OCI-LY1 (cell line): ENCODE data around the gene CTNNA3.

Experiments used
- H2AFZ ChIP-seq: fragments of 200-600 bp; sonication (generic), shearing (Covaris generic); 2 replicates; pipeline ENCODE4 v1.6.0; 2014; ENCODE audit warnings: antibody characterized with exemption, mild to moderate bottlenecking, low read length
- H3F3A ChIP-seq: fragments of 200-600 bp; sonication (generic), shearing (Covaris generic); 2 replicates; pipeline ENCODE4 v1.6.0; 2014; ENCODE audit warnings: mild to moderate bottlenecking, antibody characterized with exemption, low read length, moderate library complexity; ENCODE audit not compliant: insufficient read depth
- H3K27ac ChIP-seq: fragments of 200-600 bp; sonication (generic); 2 replicates; pipeline ENCODE4 v1.5.1; 2014; ENCODE audit warnings: low read length, mixed run types, mild to moderate bottlenecking, low read depth; ENCODE audit not compliant: poor library complexity, severe bottlenecking
- H3K27me3 ChIP-seq: fragments of 200-600 bp; sonication (generic); 2 replicates; pipeline ENCODE4 v1.6.0; 2014; ENCODE audit warnings: antibody characterized with exemption, mild to moderate bottlenecking, low read length, moderate library complexity; ENCODE audit not compliant: insufficient read depth
- H3K36me3 ChIP-seq: fragments of 200-600 bp; sonication (generic); 2 replicates; pipeline ENCODE4 v1.6.1; 2014; ENCODE audit warnings: mild to moderate bottlenecking, antibody characterized with exemption, low read length, moderate library complexity, mixed read lengths; ENCODE audit not compliant: insufficient read depth
- H3K4me1 ChIP-seq: fragments of 200-600 bp; sonication (generic); 2 replicates; pipeline ENCODE4 v1.5.1; 2014; ENCODE audit warnings: mild to moderate bottlenecking, low read length, moderate library complexity; ENCODE audit not compliant: insufficient read depth, severe bottlenecking
- H3K4me2 ChIP-seq: fragments of 200-600 bp; sonication (generic), shearing (Covaris generic); 2 replicates; pipeline ENCODE4 v1.6.1; 2014; ENCODE audit warnings: low read length
- H3K4me3 ChIP-seq: fragments of 200-600 bp; sonication (generic); 2 replicates; pipeline ENCODE4 v1.5.1; 2014; ENCODE audit warnings: low read length, low read depth, mild to moderate bottlenecking, mixed read lengths; ENCODE audit not compliant: poor library complexity, severe bottlenecking
- H3K79me2 ChIP-seq: fragments of 200-600 bp; shearing (Covaris generic); 2 replicates; pipeline ENCODE4 v1.6.1; 2016; ENCODE audit warnings: mixed run types, low read length, mixed read lengths; ENCODE audit not compliant: insufficient read depth
- H3K9ac ChIP-seq: fragments of 200-600 bp; sonication (generic), shearing (Covaris generic); 2 replicates; pipeline ENCODE4 v1.6.1; 2014; ENCODE audit warnings: mild to moderate bottlenecking, low read length, mixed read lengths
- H3K9me2 ChIP-seq: fragments of 200-600 bp; sonication (generic), shearing (Covaris generic); 2 replicates; pipeline ENCODE4 v1.6.1; 2014; ENCODE audit warnings: low read depth, mild to moderate bottlenecking, low read length, mixed read lengths
- H3K9me3 ChIP-seq: fragments of 200-600 bp; shearing (Covaris generic); 2 replicates; pipeline ENCODE4 v1.6.1; 2014; ENCODE audit warnings: low read length, mixed read lengths
- H4K20me1 ChIP-seq: fragments of 200-600 bp; sonication (generic), shearing (Covaris generic); 2 replicates; pipeline ENCODE4 v1.6.0; 2016; ENCODE audit warnings: mild to moderate bottlenecking, low read length; ENCODE audit not compliant: insufficient read depth
- CTCF ChIP-seq: fragments of 200-600 bp; sonication (generic), shearing (Covaris generic); IDR thresholded peaks from 2 replicates; pipeline ENCODE4 v1.5.1; 2017; ENCODE audit warnings: mild to moderate bottlenecking, antibody characterized with exemption, low read length, moderate library complexity, mixed read lengths
- EZH2 ChIP-seq: fragments of 200-600 bp; sonication (generic), shearing (Covaris generic); IDR thresholded peaks from 2 replicates; pipeline ENCODE4 v1.8.0; 2017; ENCODE audit warnings: borderline replicate concordance, mixed run types, mild to moderate bottlenecking, antibody characterized with exemption, low read length, moderate library complexity, mixed read lengths

CTNNA3 gene

GRCh38 chr10:66917104-66917503 is 778.9 kb downstream of the CTNNA3 start:
- Histone ChIP-seq H3K9me2 (no peaks in the 10 kb centered on the region), H3K4me1 (no peaks in the 10 kb centered on the region), H3F3A (no peaks in the 10 kb centered on the region), H3K4me2 (no peak overlapping the region), H3K27ac (no peak overlapping the region), H3K79me2 (no peaks in the 10 kb centered on the region), H4K20me1 (no peaks in the 10 kb centered on the region), H3K9me3 (no peaks in the 10 kb centered on the region), H3K9ac (no peak overlapping the region), H3K4me3 (no peak overlapping the region), H3K36me3 (no peaks in the 10 kb centered on the region), H2AFZ (no peak overlapping the region), H3K27me3 (no peaks in the 10 kb centered on the region)
- TF ChIP-seq EZH2 (no peak), CTCF (no peak)

DNA sequence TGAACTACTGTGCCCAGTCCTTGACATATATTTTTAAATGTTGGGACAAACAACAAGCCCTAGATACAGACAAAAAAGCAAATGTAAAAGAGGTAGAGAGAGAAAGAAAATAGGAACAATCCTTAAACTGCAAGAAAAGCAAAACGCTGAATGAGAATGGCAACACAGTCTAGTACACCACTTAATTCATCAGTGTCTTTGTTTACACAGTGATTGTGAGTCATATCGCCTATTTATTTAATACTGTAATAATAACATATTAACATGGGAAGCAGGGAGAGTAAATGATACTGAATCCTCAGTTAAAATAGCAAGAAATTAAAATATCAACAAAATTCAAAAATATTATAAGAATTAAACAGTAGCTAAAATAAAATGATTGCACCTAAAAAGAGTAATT is 780.0 kb downstream of the CTNNA3 start:
- no peaks in the 10 kb centered on the region for H4K20me1 ChIP-seq
- H3K79me2 ChIP-seq: no peaks in the 10 kb centered on the region
- H3K27ac ChIP-seq: no peak overlapping the region
- no peaks in the 10 kb centered on the region for H3K36me3 ChIP-seq
- no peaks in the 10 kb centered on the region for H3F3A ChIP-seq
- no peaks in the 10 kb centered on the region for H3K4me1 ChIP-seq
- H3K9me2 ChIP-seq: no peaks in the 10 kb centered on the region
- H2AFZ ChIP-seq: no peak overlapping the region
- TF ChIP-seq CTCF (no peak), EZH2 (no peak)
- no peaks in the 10 kb centered on the region for H3K9me3 ChIP-seq
- H3K9ac ChIP-seq: no peak overlapping the region
- H3K4me2 ChIP-seq: no peak overlapping the region
- no peak overlapping the region for H3K4me3 ChIP-seq
- H3K27me3 ChIP-seq: no peaks in the 10 kb centered on the region

- Histone ChIP-seq H2AFZ (no peak overlapping the region), H3K4me1 (no peaks in the 10 kb centered on the region), H3K4me2 (no peak overlapping the region), H3K9ac (no peak overlapping the region), H3K27me3 (no peaks in the 10 kb centered on the region), H3F3A (no peaks in the 10 kb centered on the region), H4K20me1 (no peaks in the 10 kb centered on the region), H3K4me3 (no peak overlapping the region), H3K9me3 (no peaks in the 10 kb centered on the region), H3K9me2 (no peaks in the 10 kb centered on the region), H3K27ac (no peak overlapping the region), H3K36me3 (no peaks in the 10 kb centered on the region), H3K79me2 (no peaks in the 10 kb centered on the region)
- TF ChIP-seq EZH2: no peak
- TF ChIP-seq CTCF: no peak
Measured at GRCh38 chr10:66910671-66911070, 785.3 kb downstream of the CTNNA3 start.
